OCI-LY7 (cell line): ENCODE measurements around the gene TMEM53.

ENCODE experiments used
- CTCF ChIP-seq: fragments of 200-600 bp; sonication (generic); conservative IDR thresholded peaks from 2 replicates; pipeline ENCODE4 v1.5.1; 2014; ENCODE audit warnings: mild to moderate bottlenecking, antibody characterized with exemption, low read length, moderate library complexity, mixed read lengths
- EZH2phosphoT487 ChIP-seq: fragments of 200-600 bp; sonication (generic); IDR thresholded peaks from 2 replicates; pipeline ENCODE4 v1.6.1; 2018; ENCODE audit warnings: low read depth, borderline replicate concordance, mild to moderate bottlenecking, mixed run types, antibody characterized with exemption, low read length, moderate library complexity, mixed read lengths

DNA sequence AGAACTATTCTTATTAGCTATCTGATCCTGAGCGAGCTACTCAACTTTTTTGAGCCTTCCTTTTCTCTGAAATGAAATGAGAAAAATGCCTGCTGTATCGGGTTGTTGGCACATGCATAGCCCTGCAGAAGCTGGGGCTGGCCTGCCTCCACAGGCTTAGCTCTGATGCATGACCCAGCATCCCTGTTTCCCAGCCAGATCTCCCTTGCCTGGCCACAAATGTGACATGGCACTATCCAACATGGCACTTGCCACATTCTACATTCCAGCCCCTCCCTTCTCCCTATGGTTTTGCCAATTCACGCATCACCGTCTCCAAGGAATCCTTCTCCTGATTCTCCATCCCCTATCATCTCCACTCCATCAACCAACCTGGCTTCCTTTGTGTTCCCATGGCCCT lies 42.9 kb upstream of the TMEM53 start:
- TF ChIP-seq CTCF (no peak), EZH2phosphoT487 (no peak)
